ENCODE results near the gene TPP1.

Gene TPP1

DNA sequence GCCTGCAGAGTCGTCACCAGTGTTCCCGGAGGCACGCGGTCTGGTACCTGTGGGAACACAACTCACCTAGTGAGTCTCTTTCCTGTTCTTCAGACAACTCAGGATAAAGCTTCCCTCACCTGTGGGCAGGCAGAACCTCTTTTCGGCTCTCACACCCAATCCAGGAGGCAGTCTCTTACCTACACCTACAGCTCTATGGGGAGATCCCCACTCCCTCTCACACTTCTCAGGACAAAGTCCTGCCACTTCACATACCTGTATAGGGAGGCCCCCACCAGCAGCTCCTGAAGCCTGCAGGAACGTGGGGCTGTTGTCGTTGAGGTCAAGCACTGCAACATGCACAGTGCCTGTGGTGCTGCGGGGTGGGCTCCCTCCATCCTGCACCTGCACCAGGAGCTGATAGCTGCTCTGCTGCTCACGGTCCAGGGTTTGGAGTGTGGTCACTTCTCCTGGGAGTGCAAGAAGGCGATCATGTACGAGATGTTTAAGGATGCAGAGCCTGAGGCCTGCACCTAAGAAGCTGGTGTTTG, 12.2 kb upstream of the TPP1 start:
- Histone ChIP-seq H3K27ac (ENCODE audit: low read depth, low read length) (no peak overlapping the region), H3K9ac (ENCODE audit: low read length) (no peak overlapping the region), H3K4me3 (ENCODE audit: low read length) (no peak overlapping the region), H3K36me3 (ENCODE audit: control insufficient read depth, insufficient read depth, low read length) (peaks cover 28% of the 10 kb centered on the region), H3K4me1 (ENCODE audit: control insufficient read depth, insufficient read depth, low read length) (peaks cover 13% of the 10 kb centered on the region), H3K27me3 (ENCODE audit: control insufficient read depth, insufficient read depth, low read length) (no peaks in the 10 kb centered on the region)

DNA sequence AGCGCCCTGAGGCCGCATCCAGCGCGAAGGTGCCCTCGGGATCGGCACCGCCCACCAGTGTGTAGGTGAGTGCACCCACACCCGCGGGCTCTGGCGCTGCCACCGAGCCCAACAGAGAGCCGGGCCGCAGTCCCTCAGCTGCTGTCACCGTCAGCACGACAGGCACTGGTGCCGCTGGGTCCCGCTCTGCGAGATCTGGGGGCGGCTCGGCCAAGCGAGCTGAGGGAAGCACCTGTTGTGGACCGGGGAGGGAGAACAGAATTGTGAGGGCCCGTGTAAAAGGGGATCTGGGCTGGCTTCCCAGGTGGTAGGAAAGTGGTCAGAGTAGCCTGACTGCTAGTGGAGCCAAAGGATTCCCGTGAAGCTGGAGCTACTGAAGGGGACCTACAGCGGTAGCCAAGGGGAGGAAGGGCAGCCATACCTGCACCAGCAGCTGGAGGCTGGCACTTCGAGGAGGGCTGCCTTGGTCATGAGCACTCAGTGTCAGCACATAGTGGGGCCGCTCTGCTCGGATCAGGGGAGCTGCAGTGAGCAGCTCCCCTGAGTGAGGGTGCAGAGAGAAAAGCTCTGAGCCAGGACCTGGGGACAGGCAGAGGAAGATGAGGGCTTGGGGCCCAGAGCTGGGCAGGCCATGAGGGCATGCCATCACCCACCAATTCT, 11.5 kb upstream of the TPP1 start:
- peaks cover 10% of the 10 kb centered on the region for H3K4me1 ChIP-seq (ENCODE audit: control insufficient read depth, insufficient read depth, low read length)
- no peak overlapping the region for H3K9ac ChIP-seq (ENCODE audit: low read length)
- H3K4me3 ChIP-seq (ENCODE audit: low read length): no peak overlapping the region
- no peak overlapping the region for H3K27ac ChIP-seq (ENCODE audit: low read depth, low read length)
- peaks cover 33% of the 10 kb centered on the region for H3K36me3 ChIP-seq (ENCODE audit: control insufficient read depth, insufficient read depth, low read length)
- H3K27me3 ChIP-seq (ENCODE audit: control insufficient read depth, insufficient read depth, low read length): no peaks in the 10 kb centered on the region

GRCh38 chr11:6629892-6630631, 10.8 kb upstream of the TPP1 start:
- Histone ChIP-seq H3K4me1 (ENCODE audit: control insufficient read depth, insufficient read depth, low read length) (peaks cover 3% of the 10 kb centered on the region), H3K36me3 (ENCODE audit: control insufficient read depth, insufficient read depth, low read length) (peaks cover 39% of the 10 kb centered on the region), H3K27me3 (ENCODE audit: control insufficient read depth, insufficient read depth, low read length) (no peaks in the 10 kb centered on the region), H3K4me3 (ENCODE audit: low read length) (no peak overlapping the region), H3K9ac (ENCODE audit: low read length) (no peak overlapping the region), H3K27ac (ENCODE audit: low read depth, low read length) (no peak overlapping the region)

DNA sequence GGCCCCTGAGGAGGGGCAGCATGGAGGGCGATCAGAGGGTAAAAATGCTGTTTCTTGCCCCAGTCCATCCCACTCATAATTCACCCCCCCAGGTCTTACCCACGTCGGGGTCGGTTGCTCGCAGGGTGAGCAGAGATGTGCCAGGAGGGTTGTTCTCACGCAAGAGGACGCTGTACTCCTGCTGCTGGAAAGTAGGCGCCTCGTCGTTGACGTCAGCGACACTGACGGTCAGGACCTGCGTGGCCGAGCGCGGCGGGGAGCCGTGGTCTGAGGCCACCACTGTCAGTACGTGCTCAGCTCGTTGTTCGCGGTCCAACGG, 10.3 kb upstream of the TPP1 start:
- no peaks in the 10 kb centered on the region for H3K27me3 ChIP-seq (ENCODE audit: control insufficient read depth, insufficient read depth, low read length)
- no peaks in the 10 kb centered on the region for H3K4me1 ChIP-seq (ENCODE audit: control insufficient read depth, insufficient read depth, low read length)
- no peak overlapping the region for H3K9ac ChIP-seq (ENCODE audit: low read length)
- peaks cover 39% of the 10 kb centered on the region for H3K36me3 ChIP-seq (ENCODE audit: control insufficient read depth, insufficient read depth, low read length)
- H3K27ac ChIP-seq (ENCODE audit: low read depth, low read length): no peak overlapping the region
- H3K4me3 ChIP-seq (ENCODE audit: low read length): no peak overlapping the region

DNA sequence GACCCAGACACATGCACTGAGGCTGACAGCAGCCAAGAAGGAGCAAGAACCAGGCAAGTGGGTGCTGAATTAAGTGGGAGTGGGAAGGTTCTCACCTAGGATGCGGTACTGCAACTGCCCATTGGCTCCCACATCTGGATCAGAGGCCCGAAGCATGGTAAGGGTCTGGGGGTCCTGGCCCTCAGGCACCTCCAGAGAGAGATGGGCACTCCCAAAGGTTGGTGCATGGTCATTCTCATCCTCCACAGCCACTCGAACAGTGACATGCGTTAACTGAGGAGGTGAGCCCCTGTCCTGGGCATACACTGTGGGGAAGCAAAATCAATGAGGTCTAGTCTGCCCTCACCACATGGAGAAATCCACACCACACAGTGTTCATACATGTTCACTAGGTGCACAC, 9.3 kb upstream of the TPP1 start:
- peaks cover 39% of the 10 kb centered on the region for H3K36me3 ChIP-seq (ENCODE audit: control insufficient read depth, insufficient read depth, low read length)
- no peak overlapping the region for H3K4me3 ChIP-seq (ENCODE audit: low read length)
- no peaks in the 10 kb centered on the region for H3K4me1 ChIP-seq (ENCODE audit: control insufficient read depth, insufficient read depth, low read length)
- H3K9ac ChIP-seq (ENCODE audit: low read length): no peak overlapping the region
- no peak overlapping the region for H3K27ac ChIP-seq (ENCODE audit: low read depth, low read length)
- no peaks in the 10 kb centered on the region for H3K27me3 ChIP-seq (ENCODE audit: control insufficient read depth, insufficient read depth, low read length)

- H3K9ac ChIP-seq (ENCODE audit: low read length): no peak overlapping the region
- no peaks in the 10 kb centered on the region for H3K27me3 ChIP-seq (ENCODE audit: control insufficient read depth, insufficient read depth, low read length)
- H3K36me3 ChIP-seq (ENCODE audit: control insufficient read depth, insufficient read depth, low read length): peaks cover 34% of the 10 kb centered on the region
- H3K4me1 ChIP-seq (ENCODE audit: control insufficient read depth, insufficient read depth, low read length): no peaks in the 10 kb centered on the region
- no peak overlapping the region for H3K4me3 ChIP-seq (ENCODE audit: low read length)
- H3K27ac ChIP-seq (ENCODE audit: low read depth, low read length): no peak overlapping the region
Measured at GRCh38 chr11:6627762-6628241, 8.6 kb upstream of the TPP1 start.

DNA sequence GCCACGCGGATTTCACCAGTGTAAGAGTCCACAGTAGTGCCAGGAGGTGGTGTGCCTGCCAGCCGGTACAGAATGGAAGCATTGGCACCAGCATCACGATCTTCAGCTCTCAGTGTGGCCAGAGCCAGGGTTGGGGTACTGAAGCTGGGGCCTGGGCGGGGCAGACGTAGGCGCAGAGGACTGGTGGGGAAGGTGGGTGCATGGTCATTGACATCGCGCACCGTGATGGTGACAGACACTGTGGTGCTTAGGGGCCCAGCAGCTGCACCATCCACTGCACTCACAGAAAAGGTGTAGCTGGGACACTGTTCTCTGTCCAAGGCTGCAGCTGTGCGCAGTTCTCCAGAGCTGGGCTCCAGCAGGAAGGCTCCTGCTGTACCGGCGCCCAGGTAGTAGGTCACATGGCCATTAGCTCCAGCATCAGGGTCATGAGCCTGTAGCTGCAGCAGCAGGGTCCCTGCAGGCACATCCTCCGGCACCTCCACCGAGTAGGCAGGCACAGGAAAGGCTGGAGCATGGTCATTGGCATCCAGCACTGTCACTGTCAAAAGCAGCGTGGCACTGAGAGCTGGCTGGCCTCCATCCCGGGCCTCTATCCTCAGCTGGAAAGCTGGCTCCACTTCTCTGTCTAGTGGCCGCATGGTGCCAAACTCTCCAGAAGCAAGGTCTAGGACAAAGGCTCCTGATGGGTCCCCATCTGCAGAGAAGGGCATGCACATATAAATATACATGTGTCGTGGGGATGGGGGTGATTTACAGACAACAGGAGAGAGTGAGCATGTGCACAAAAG, 7.9 kb upstream of the TPP1 start:
- Histone ChIP-seq H3K27me3 (ENCODE audit: control insufficient read depth, insufficient read depth, low read length) (no peaks in the 10 kb centered on the region), H3K4me3 (ENCODE audit: low read length) (no peak overlapping the region), H3K27ac (ENCODE audit: low read depth, low read length) (no peak overlapping the region), H3K9ac (ENCODE audit: low read length) (no peak overlapping the region), H3K4me1 (ENCODE audit: control insufficient read depth, insufficient read depth, low read length) (no peaks in the 10 kb centered on the region), H3K36me3 (ENCODE audit: control insufficient read depth, insufficient read depth, low read length) (peaks cover 34% of the 10 kb centered on the region)

DNA sequence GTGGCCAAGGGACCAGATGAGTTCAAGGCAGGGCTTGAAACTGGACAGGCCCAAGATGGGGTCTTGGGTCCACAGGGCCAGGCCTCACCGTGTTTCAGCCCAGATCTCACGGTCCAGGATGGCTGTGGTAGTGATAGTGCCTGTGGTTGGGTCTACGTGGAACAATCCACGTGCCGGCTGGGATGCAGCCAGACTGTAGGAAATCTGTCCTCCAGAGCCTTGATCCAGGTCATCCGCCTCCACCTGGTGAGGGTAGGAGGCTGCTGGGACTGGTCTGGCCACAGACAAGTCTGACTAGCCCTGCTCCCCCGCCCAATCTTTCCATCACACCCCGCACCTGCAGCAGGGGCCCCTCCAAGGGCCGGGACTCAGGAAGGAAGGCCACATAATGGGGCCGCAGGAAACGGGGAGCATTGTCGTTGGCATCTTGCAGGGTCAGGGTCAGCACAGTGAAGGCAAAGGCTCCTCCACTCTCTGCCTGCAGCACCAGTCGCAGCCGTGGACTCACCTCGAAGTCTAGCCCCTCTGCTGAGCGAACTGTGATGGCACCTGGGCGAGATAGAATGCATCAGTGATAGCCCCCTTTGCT, 6.7 kb upstream of the TPP1 start:
- Histone ChIP-seq H3K4me1 (ENCODE audit: control insufficient read depth, insufficient read depth, low read length) (no peaks in the 10 kb centered on the region), H3K36me3 (ENCODE audit: control insufficient read depth, insufficient read depth, low read length) (peaks cover 25% of the 10 kb centered on the region), H3K4me3 (ENCODE audit: low read length) (no peak overlapping the region), H3K27ac (ENCODE audit: low read depth, low read length) (no peak overlapping the region), H3K9ac (ENCODE audit: low read length) (no peak overlapping the region), H3K27me3 (ENCODE audit: control insufficient read depth, insufficient read depth, low read length) (no peaks in the 10 kb centered on the region)

- no peak overlapping the region for H3K4me3 ChIP-seq (ENCODE audit: low read length)
- H3K4me1 ChIP-seq (ENCODE audit: control insufficient read depth, insufficient read depth, low read length): no peaks in the 10 kb centered on the region
- H3K36me3 ChIP-seq (ENCODE audit: control insufficient read depth, insufficient read depth, low read length): peaks cover 25% of the 10 kb centered on the region
- no peaks in the 10 kb centered on the region for H3K27me3 ChIP-seq (ENCODE audit: control insufficient read depth, insufficient read depth, low read length)
- no peak overlapping the region for H3K27ac ChIP-seq (ENCODE audit: low read depth, low read length)
- no peak overlapping the region for H3K9ac ChIP-seq (ENCODE audit: low read length)
Measured at GRCh38 chr11:6625156-6625831, 6.1 kb upstream of the TPP1 start.

DNA sequence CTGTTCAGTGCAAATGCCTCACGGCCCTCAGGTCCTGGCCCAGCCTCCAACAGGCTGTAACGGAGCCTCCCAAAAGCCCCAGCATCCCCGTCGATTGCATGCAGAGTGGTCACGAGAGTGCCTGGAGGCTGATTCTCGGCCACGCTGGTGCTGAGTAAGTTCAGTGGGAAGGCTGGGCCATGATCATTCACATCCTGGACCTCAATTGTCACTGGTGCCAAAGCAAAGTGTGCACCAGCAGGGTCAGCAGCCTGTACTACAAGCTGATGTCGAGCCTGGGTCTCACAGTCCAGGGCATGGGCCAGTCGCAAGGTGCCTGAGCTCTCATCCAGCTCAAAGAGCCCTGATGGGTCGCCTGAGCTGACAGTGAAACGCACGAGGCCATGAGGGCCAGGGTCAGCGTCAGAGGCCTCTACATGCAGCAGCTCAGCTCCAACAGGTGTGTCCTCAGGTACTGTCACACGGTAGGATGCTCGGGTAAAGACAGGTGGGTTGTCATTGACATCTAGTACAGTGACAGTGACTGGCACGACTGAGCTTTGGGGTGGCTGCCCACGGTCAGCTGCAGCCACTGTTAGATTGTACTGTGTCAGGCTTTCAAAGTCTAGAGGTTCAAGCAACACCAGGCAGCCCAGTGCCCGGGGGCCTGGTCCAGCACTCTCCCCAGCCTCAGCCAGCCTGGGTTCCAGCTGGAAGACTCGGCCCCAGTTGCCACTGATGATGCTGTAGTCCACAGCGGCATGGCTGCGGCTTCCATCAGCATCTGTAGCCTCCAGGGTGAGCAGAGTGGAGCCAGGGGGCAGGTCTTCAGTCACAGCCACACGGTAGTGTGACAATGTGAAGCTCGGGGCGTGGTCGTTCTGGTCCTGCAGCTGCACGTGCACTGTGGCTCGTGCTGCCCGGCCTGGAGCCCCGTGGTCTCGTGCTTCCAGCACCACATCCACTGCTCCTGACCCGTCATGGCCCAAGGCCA, 4.5 kb upstream of the TPP1 start:
- Histone ChIP-seq H3K27me3 (ENCODE audit: control insufficient read depth, insufficient read depth, low read length) (no peaks in the 10 kb centered on the region), H3K4me3 (ENCODE audit: low read length) (no peak overlapping the region), H3K27ac (ENCODE audit: low read depth, low read length) (no peak overlapping the region), H3K4me1 (ENCODE audit: control insufficient read depth, insufficient read depth, low read length) (peaks cover 3% of the 10 kb centered on the region), H3K9ac (ENCODE audit: low read length) (no peak overlapping the region), H3K36me3 (ENCODE audit: control insufficient read depth, insufficient read depth, low read length) (peaks cover 20% of the 10 kb centered on the region)
